Gastroesophageal sphincter (tissue), 4 donors: ENCODE data around the gene PPP6R2. TPM values are rescaled to one million over a fixed set of nuclear protein-coding genes. Genes with fewer than 3 reads are reported as not detected.

Experiments
- ATAC-seq: fragments of 150-250 bp; one replicate; pipeline ENCODE4 v1.9.1; 2016; ENCODE audit warnings: mild to moderate bottlenecking, moderate library complexity
- H3K27ac ChIP-seq, 4 donors: fragments of 200-600 bp; sonication (generic) in 3 of 4; 1 replicate in 3 of 4; 2 replicates in 1 of 4; pipeline ENCODE4 v1.5.1; 2016 to 2019
- H3K27me3 ChIP-seq: fragments of 200-600 bp; sonication (generic); one replicate; pipeline ENCODE4 v1.5.1; 2019
- H3K36me3 ChIP-seq, 2 donors: fragments of 200-600 bp; sonication (generic); one replicate each; pipeline ENCODE4 v1.5.1; 2019; ENCODE audit warnings: control low read depth in 1 of 2
- H3K4me1 ChIP-seq, 3 donors: fragments of 200-600 bp; sonication (generic); 1 replicate in 2 of 3; 2 replicates in 1 of 3; pipeline ENCODE4 v1.5.1; 2016 to 2019; ENCODE audit warnings: control low read depth in 2 of 3
- H3K4me3 ChIP-seq, 2 donors: fragments of 200-600 bp; sonication (generic); one replicate each; pipeline ENCODE4 v1.5.1; 2019; ENCODE audit warnings: mild to moderate bottlenecking in 1 of 2, moderate library complexity in 1 of 2
- H3K9me3 ChIP-seq, 3 donors: fragments of 200-600 bp; sonication (generic); one replicate each; pipeline ENCODE4 v1.5.1; 2017 to 2019; ENCODE audit warnings: control low read depth in 2 of 3
- CTCF ChIP-seq, 4 experiments: fragments of 200-600 bp in 2 of 4; fragments of 450-650 bp in 2 of 4; sonication (generic) in 1 of 4; IDR thresholded peaks; one replicate each; pipeline ENCODE4 v1.5.1; 2017 to 2019; ENCODE audit warnings: antibody characterized with exemption in 4 of 4, mild to moderate bottlenecking in 2 of 4, moderate library complexity in 2 of 4
- EP300 ChIP-seq: sonication (generic); formaldehyde crosslinking; IDR thresholded peaks from one replicate; pipeline ENCODE4 v1.6.1; 2017; ENCODE audit warnings: antibody characterized with exemption, mild to moderate bottlenecking
- POLR2A ChIP-seq, 2 donors: fragments of 450-650 bp; IDR thresholded peaks; one replicate each; pipeline ENCODE4 v1.6.1; 2017; ENCODE audit warnings: antibody characterized with exemption in 2 of 2, mild to moderate bottlenecking in 2 of 2, moderate library complexity in 1 of 2
- POLR2AphosphoS5 ChIP-seq: sonication (generic); formaldehyde crosslinking; IDR thresholded peaks from one replicate; pipeline ENCODE4 v1.6.1; 2017; ENCODE audit warnings: antibody characterized with exemption
- WGBS, 2 donors: methylation state at CpG; one replicate each; pipeline ENCODE4 v1.1.5; 2018; ENCODE audit warnings: low coverage in 1 of 2; 5-methylcytosine and 5-hydroxymethylcytosine counted together
- total RNA-seq, 4 donors: library from RNA; depleted of rRNA; stranded (reverse); fragments of >200 nt; gene quantifications; one replicate each; pipeline ENCODE4 v1.1.0, GENCODE V29; 2016

PPP6R2 gene
- total RNA-seq, 4 donors from 2014 or later: 52.2 to 73.5 (median 64.2) TPM

- peak; percentile 81 for ATAC-seq
- TF ChIP-seq POLR2A (IDR thresholded peaks at IDR 0.05) (no peak), CTCF (IDR thresholded peaks at IDR 0.05) (peak in 3 of 4 experiments; percentile 95), POLR2AphosphoS5 (peak; percentile 47)
- 0% methylated on average over 7 of the region's 26 CpGs for WGBS, 2 donors
- H3K27ac ChIP-seq: peak overlapping the region in 3 of 4 donors; percentile 84 to 95 (median 86)
- H3K4me3 ChIP-seq: peak overlapping the region; percentile 92 to 97
- H3K4me1 ChIP-seq: peaks cover 0 to 25% (median 2%) of the 10 kb centered on the region in 3 donors
- no peaks in the 10 kb centered on the region for H3K27me3 ChIP-seq
- H3K9me3 ChIP-seq: no peaks in the 10 kb centered on the region
- no peaks in the 10 kb centered on the region for H3K36me3 ChIP-seq
Measured at GRCh38 chr22:50341977-50342650, 1.0 kb upstream of the PPP6R2 start.

- no peaks in the 10 kb centered on the region for H3K9me3 ChIP-seq
- WGBS, 2 donors: no CpG with 5 or more reads among the region's 9 CpGs
- H3K27ac ChIP-seq: peak overlapping the region; percentile 65 to 95 (median 85)
- TF ChIP-seq CTCF (IDR thresholded peaks at IDR 0.05) (no peak), POLR2AphosphoS5 (no peak), EP300 (no peak), POLR2A (IDR thresholded peaks at IDR 0.05) (no peak)
- no peak for ATAC-seq
- no peaks in the 10 kb centered on the region for H3K27me3 ChIP-seq
- H3K36me3 ChIP-seq: no peaks in the 10 kb centered on the region
- peak overlapping the region; percentile 92 to 97 for H3K4me3 ChIP-seq
- H3K4me1 ChIP-seq: peaks cover 0 to 39% (median 2%) of the 10 kb centered on the region in 3 donors
Measured at GRCh38 chr22:50343541-50343935, 411 bp downstream of the PPP6R2 start.

GRCh38 chr22:50346470-50346869, 3.3 kb downstream of the PPP6R2 start:
- Histone ChIP-seq H3K27ac (peak overlapping the region in 2 of 4 donors; percentile 19 to 42), H3K4me3 (no peak overlapping the region), H3K9me3 (no peaks in the 10 kb centered on the region), H3K36me3 (peaks cover 0 to 5% of the 10 kb centered on the region in 2 donors), H3K4me1 (peaks cover 0 to 40% (median 2%) of the 10 kb centered on the region in 3 donors), H3K27me3 (no peaks in the 10 kb centered on the region)
- TF ChIP-seq EP300 (no peak), POLR2AphosphoS5 (no peak), POLR2A (IDR thresholded peaks at IDR 0.05) (no peak), CTCF (IDR thresholded peaks at IDR 0.05) (no peak)
- WGBS, 2 donors: 47 to 69% methylated on average over 5 to 7 of the region's 8 CpGs
- ATAC-seq: no peak

- 64 to 80% methylated on average over 8 of the region's 8 CpGs for WGBS, 2 donors
- no peaks in the 10 kb centered on the region for H3K27me3 ChIP-seq
- peaks cover 0 to 11% of the 10 kb centered on the region in 2 donors for H3K36me3 ChIP-seq
- no peak overlapping the region for H3K4me3 ChIP-seq
- H3K9me3 ChIP-seq: no peaks in the 10 kb centered on the region
- peaks cover 0 to 36% (median 2%) of the 10 kb centered on the region in 3 donors for H3K4me1 ChIP-seq
- no peak for TF ChIP-seq EP300
- TF ChIP-seq POLR2AphosphoS5: no peak
- no peak for TF ChIP-seq POLR2A (IDR thresholded peaks at IDR 0.05)
- TF ChIP-seq CTCF (IDR thresholded peaks at IDR 0.05): no peak
- ATAC-seq: no peak
- H3K27ac ChIP-seq: peak overlapping the region in 2 of 4 donors; percentile 19 to 42
Measured at GRCh38 chr22:50347157-50347556, 4.0 kb downstream of the PPP6R2 start.

GRCh38 chr22:50348058-50348457, 4.9 kb downstream of the PPP6R2 start:
- TF ChIP-seq POLR2A (IDR thresholded peaks at IDR 0.05): no peak
- TF ChIP-seq CTCF (IDR thresholded peaks at IDR 0.05): no peak
- no peak for TF ChIP-seq POLR2AphosphoS5
- TF ChIP-seq EP300: no peak
- H3K36me3 ChIP-seq: peaks cover 0 to 19% of the 10 kb centered on the region in 2 donors
- no peaks in the 10 kb centered on the region for H3K9me3 ChIP-seq
- no peak overlapping the region for H3K4me3 ChIP-seq
- peaks cover 0 to 28% (median 2%) of the 10 kb centered on the region in 3 donors for H3K4me1 ChIP-seq
- H3K27ac ChIP-seq: no peak overlapping the region
- H3K27me3 ChIP-seq: no peaks in the 10 kb centered on the region
- ATAC-seq: no peak
- WGBS, 2 donors: 60 to 76% methylated on average over 2 of the region's 2 CpGs
